HG02884 (cell line): Measurements from ENCODE around the gene POMGNT2.
"Not testable (repeated sequence)": the region's sequence is repeated elsewhere in the genome, so short reads cannot be mapped to it uniquely, and the experiment has no call there.

ENCODE experiments used
- ATAC-seq: cut with Tn5 transposase; IDR thresholded peaks from one replicate; pipeline ENCODE4 v1.9.1; 2021; ENCODE audit warnings: mild to moderate bottlenecking, moderate library complexity; ENCODE audit not compliant: unreplicated experiment

Gene POMGNT2

DNA sequence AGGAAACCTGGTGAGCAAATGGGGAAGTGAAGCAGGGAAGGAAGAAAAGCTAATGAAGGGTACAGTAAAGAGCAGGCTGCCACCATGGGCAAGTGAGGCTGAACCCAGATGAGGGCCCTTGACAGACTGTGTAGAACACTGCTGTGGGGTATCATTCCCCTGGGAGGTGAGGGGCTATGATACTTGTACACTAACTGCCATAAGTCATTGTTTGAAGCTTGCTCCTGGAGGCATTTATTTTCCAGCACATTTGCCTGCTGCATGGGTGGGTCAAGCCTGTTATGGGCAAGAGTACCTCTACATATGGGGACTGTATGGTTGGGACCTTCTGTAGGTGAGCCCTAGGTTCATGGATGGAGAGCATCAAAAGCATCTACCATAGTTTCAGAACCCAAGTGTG lies 57.4 kb downstream of the POMGNT2 start:
- no peak for ATAC-seq

DNA sequence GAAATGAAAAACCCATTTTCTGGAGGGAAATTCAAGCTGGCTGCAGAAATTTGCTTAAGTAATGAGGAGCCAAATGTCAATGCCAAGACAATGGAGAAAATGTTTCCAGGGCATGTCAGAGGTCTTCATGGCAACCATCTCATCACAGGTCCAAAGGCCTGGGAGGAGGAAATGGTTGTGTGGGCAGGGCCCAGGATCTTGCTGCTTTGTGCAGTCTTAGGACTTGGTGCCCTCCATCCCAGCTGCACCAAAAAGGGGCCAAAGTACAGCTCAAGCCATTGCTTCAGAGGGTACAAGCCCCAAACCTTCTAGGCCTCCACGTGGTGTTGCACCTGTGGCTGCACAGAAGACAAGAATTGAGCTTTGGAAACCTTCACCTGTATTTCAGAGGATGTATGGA lies 59.3 kb downstream of the POMGNT2 start:
- ATAC-seq = no peak

DNA sequence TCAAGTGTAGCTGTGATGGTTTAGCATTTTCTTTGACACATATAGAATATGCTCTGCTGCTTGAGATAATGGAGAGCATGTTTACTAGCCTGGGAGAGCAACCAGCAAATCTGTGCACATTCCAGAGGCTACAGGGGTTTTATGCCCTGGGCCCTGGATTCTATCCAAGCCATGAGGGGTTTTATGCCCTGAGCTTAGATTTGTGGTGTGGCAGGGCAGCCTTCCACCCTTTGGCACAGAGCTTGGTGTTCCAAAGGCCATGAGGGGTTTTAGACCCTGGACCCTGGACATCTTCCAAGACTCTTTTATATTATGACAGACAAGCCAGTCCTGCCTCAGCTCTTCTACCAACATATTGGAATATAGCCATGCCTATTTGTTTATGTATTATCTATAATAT lies 60.8 kb downstream of the POMGNT2 start:
- ATAC-seq = not testable (repeated sequence)

DNA sequence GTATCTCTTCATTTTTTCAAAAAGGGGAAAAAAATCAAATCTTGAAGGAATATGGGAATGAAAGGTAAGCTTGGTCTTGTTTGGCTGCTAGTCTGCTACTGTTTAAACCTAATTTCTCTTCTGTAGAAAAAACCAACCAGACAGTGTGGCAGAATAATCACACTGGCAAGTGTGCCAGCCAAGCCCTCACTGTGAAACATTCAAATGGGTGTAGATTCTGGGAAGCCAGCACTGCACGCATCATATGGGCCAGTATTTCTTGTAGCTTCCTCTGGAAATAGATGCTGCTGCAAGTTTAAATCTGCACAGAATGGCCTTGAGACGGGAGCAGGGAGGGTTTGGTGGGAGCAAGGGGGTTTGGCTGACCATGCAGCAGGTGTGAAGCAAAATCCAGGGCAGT lies 62.1 kb downstream of the POMGNT2 start:
- no peak for ATAC-seq

DNA sequence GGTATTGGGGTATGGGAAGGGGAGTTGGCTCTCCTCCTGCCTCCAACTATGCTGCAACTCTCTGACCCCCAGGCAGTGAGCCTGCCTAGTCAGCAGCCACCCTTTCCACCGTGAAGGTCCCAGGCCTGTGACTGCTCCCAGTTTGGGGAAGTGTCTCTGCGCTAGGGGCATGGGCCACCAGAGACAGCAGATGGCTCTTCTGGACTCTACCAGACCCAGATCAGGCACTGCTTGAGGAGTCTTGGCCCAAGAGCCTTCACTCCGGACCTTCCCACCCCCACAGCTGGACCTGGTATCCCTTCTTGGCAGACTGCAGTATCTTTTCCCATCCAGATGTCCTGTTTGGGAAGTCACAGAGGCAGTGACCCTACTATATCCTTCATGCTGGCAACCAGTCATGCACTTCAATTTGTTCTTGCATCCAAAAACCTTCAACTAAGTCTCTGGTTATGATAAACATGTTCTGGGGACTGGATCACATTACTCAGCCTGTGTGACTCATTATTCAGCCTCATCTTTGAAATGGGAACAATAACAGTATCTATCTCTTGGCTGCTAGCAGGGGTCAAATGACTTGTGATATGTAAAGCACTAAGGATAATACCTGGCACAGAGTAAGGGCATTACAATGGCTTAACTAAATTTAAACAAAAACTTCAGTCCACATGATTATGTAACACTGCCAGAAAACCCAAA lies 62.7 kb downstream of the POMGNT2 start:
- no peak for ATAC-seq

DNA sequence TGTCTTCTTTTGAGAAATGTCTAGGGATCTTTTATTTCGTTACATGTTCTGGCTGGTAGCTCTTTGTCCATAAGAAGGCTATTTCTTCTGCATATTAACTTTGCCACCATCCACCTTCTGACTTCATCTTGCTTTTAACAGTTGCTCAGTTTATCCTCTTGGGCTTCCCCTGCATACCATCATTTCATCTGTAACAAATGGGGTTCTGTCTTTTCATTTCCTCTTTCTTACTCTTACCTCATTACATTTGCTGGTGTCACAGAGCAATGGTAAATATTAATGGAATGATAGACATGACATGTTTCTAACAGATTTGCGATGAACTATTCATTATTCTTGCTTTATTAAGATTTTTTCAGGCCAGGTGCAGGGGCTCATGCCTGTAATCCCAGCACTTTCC lies 64.4 kb downstream of the POMGNT2 start:
- ATAC-seq = no peak

DNA sequence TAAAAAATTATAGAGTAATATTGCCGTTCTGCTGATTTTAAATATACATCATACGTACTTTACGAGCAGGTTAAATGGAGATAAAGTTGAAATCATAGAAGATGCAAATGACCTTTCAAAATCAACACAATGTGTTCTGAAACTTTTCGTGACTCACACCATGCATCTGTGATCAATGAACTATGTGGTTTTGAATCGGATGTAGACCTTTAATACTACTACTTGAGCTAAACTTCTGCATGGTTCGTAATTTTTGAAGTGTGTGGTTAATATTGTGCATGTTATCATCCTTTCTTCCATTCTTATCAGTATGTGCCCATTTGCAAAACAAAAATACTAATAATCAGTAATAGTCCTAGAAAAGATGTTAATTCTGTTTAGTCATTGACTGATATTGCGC lies 67.9 kb downstream of the POMGNT2 start:
- ATAC-seq = no peak

DNA sequence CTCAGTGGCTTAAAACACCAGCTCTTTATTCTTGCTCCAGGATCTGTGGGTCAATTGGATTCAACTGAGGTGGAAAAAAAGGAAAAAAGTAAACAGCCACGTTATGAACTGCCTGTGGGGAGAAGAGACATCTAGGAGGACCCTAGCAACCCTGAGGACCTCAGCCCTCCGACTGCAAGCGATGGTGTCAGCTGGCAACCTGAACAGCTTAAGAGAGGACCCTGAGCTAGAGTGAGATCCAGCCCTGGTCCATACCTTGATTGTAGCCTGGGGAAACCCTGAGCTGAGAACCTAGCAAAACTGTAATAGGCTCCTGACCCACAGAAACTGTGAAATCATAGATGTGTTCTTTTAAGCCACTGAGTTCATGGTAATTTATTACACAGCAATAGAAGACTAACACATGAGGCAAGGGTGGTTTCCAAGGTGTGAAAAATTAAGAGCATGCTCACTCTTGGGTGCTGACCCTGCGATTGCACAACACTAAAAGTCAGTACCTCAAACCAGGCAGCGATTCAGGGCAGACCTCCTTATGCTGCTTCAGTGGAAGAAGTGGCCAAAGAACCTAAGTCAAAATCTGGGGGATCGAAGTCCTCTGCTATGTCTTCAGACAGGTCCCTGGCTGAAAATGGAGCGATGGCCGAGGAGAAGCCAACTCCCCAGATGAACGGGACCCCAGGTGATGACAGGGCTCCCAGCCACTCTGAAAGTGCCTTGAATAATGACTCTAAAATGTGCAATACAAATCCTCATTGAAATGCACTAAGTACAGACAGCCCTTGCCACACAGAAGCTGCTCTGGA lies 69.1 kb downstream of the POMGNT2 start:
- no peak for ATAC-seq

DNA sequence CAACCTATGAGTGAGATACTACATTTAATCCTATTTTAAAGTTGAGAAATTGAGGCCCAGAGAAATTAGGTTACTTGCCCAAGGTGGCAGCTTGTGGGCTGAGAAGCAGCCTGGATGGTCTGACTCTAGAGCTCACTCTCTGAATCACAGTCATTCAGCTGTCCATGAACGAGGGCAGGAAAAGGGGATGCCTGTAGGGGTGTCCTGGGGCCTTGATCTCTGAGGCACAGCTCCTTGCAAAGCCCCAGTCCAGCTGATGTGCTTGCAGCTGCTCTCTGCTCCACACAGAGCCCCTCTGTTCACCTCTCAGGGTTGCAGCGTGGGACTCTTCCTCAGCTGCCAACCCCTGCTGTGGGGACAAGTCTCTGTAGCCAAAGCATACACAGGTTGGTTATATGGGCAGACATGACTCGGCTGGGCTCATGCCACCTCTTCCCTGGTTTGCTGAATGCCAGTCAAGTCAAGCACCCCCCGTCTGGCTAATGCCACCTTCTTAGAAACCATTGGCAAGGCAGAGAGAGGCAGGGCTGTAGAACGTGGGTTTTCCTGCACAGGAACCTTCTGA lies 70.0 kb downstream of the POMGNT2 start:
- no peak for ATAC-seq

DNA sequence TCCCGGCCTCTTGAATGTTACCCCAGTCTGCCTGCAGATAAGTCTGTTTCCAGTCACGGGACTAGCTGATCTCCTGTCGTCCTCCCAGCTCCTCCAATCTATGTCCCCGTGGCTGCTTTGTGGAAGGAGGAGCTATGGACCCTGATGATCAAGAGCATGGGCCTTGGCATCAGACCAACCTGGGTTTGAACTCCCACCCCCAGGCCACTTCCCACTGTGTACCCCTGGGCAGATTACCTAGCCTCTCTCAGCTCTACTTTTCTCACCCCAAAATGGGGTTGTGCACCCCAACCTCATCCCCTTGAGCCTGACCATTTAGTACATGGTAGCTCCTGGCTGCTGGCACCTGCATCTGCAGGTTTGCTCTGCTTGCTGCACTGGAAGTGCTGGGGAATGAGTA lies 71.0 kb downstream of the POMGNT2 start:
- no peak for ATAC-seq

DNA sequence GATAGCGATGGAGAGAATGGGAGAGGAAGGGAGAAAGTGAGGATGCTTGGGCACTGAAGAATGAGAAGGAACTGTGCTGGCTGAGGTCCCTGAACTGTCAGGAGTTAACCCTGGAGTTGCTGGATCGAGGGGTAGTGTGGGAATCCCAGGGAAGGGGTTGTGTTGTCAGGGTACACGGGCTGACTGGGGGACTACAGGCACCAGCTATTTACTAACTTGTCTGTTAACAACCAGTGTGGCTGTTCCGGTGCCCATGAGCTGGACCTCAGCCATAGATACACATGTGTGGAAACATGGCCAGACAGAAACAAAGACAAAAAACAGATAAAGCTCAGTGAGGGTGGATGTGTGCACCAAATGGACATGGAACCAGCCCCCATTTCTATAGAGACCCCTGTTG lies 71.7 kb downstream of the POMGNT2 start:
- no peak for ATAC-seq

DNA sequence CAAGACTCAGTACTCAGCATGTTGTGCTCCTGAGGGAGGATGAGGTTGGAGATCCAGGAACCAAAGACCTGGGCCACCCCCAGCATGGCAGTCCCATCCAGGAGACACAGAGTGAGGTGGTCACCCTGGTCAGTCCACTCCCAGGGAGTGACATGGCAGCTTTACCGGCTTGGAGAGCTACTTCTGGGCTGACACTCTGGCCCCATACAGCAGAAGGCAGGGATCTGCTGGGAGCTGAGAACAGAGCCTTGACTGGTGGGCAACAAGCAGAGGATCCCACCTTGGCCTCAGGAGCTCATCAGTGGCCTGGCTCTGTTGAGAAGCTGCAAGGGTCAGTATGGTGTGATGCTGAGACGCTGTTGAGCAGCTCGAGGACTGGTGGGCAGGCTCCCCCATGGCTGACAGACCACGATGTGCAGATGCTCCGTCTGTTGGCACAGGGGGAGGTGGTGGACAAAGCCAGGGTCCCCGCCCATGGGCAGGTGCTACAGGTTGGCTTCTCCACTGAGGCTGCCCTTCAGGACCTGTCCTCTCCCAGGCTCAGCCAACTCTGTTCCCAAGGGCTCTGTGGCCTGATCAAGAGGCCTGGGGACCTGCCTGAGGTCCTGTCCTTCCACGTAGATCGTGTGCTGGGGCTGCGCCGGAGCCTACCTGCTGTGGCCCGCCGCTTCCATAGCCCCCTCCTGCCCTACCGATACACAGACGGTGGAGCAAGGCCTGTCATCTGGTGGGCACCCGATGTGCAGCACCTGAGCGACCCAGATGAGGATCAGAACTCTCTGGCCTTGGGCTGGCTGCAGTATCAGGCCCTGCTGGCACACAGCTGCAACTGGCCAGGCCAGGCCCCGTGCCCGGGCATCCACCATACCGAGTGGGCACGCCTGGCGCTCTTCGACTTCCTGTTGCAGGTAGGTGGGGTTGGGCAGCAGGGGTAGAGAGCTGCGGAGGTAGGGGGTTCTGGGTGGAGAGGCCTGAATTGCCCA lies 72.9 kb downstream of the POMGNT2 start:
- no peak for ATAC-seq

DNA sequence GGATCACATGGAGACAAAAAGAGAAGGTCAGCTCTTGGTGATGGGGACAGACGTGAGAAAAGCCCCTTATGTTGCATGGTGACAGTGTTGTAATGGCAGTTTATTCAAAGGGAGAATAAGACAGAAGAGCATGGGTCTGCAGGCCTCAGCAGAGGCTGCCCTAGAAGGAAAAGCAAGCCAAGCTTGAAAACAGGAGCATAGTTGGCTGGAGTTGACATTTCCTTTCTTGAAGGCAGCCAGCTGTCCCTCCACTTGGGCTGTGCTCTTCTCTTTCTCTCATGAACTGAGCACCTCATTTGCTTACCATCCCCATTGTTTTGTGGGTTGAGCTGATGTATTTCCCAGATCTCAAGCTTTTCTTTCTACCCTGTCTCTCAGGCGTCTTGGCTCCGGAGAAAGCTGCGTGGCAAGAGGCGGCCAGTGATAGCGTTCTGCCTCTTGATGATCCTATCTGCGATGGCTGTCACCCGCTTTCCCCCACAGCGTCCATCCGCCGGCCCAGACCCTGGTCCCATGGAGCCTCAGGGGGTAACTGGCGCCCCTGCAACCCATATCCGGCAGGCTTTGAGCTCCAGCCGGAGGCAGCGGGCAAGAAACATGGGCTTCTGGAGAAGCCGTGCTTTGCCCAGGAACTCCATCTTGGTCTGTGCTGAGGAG lies 73.9 kb downstream of the POMGNT2 start:
- ATAC-seq = no peak

DNA sequence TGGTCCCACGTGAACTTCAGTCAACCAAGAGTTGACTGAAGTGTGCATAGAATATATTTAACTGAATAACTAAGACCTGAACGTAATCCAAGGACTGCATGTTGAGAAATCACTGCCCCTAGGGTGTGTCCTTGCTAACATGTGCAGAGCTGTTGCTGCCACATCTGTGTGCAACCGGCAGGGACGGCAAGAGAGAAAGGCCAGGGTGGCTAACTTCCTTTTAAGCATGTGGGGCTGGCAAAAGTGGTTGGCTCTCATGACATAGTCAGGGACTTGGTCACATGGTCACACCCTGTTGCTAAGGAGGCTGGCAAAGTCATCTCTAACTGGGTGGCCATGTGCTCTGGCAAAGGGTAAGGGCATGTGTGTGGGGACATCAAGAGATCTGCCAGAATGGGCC lies 74.4 kb downstream of the POMGNT2 start:
- ATAC-seq = no peak

DNA sequence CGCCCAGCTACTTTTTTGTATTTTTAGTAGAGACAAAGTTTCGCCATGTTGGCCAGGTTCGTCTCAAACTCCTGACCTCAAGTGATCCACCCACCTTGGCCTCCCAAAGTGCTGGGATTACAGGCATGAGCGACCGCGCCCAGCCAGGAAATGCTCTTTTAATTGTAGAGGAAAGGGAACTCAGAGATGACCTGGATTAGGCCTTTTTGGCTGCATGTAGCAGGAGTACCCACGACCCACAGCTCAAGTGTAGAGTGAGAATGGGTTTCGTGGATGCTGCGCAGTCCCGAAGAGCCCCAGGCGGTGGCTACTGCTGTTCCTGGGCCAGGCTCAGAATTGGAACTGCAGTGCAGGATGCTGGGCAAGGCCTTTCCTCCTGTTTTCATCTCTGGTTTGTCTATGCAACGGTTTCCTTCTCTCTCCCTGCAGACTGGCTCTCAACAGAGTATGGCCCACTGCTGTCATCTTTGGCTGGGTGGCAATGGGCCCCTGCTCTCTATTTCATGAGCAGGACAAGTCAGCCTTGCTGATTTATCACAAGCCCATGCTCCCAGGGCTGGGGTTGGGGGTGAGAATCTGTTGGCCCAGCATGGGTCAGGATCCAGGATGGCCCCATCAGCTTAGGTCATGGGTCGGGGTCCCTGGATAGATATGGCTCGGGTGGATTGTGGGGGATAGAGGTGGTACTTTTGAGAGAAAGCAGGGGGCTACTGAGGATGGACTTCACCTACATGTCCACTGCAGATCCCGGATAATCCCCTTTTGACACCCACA lies 75.5 kb downstream of the POMGNT2 start:
- no peak for ATAC-seq
